Measurements from ENCODE around the gene RAPGEF5.

The RAPGEF5 gene

GRCh38 chr7:22343612-22344011 is 13.3 kb downstream of the RAPGEF5 start:
- DNase-seq: no peak

GRCh38 chr7:22343071-22343470 is 13.9 kb downstream of the RAPGEF5 start:
- DNase-seq: no peak

GRCh38 chr7:22339725-22340390 is 17.1 kb downstream of the RAPGEF5 start:
- DNase-seq: no peak

GRCh38 chr7:22338877-22339276 is 18.1 kb downstream of the RAPGEF5 start:
- DNase-seq: no peak

GRCh38 chr7:22338411-22338810 is 18.5 kb downstream of the RAPGEF5 start:
- no peak for DNase-seq

- peak; percentile 50 for DNase-seq
Measured at GRCh38 chr7:22333680-22334141, 23.2 kb downstream of the RAPGEF5 start.

GRCh38 chr7:22332461-22332870 is 24.5 kb downstream of the RAPGEF5 start:
- no peak for DNase-seq

- no peak for DNase-seq
Measured at GRCh38 chr7:22331704-22332103, 25.2 kb downstream of the RAPGEF5 start.

GRCh38 chr7:22330903-22331302 is 26.1 kb downstream of the RAPGEF5 start:
- no peak for DNase-seq

- DNase-seq: no peak
Measured at GRCh38 chr7:22329816-22330524, 27.0 kb downstream of the RAPGEF5 start.

- DNase-seq: no peak
Measured at GRCh38 chr7:22326181-22326580, 30.8 kb downstream of the RAPGEF5 start.

GRCh38 chr7:22325671-22326070 is 31.3 kb downstream of the RAPGEF5 start:
- DNase-seq: peak; percentile 84

- no peak for DNase-seq
Measured at GRCh38 chr7:22323714-22324113, 33.2 kb downstream of the RAPGEF5 start.

- no peak for DNase-seq
Measured at GRCh38 chr7:22320416-22320815, 36.5 kb downstream of the RAPGEF5 start.

GRCh38 chr7:22319424-22320403 is 37.2 kb downstream of the RAPGEF5 start:
- DNase-seq: peak; percentile 82

GRCh38 chr7:22318376-22318775 is 38.6 kb downstream of the RAPGEF5 start:
- no peak for DNase-seq

GRCh38 chr7:22317632-22318031 is 39.3 kb downstream of the RAPGEF5 start:
- no peak for DNase-seq

- no peak for DNase-seq
Measured at GRCh38 chr7:22316914-22317313, 40.0 kb downstream of the RAPGEF5 start.

- no peak for DNase-seq
Measured at GRCh38 chr7:22307816-22308215, 49.1 kb downstream of the RAPGEF5 start.

- no peak for DNase-seq
Measured at GRCh38 chr7:22305706-22306105, 51.2 kb downstream of the RAPGEF5 start.

GRCh38 chr7:22302951-22303423 is 54.0 kb downstream of the RAPGEF5 start:
- DNase-seq: no peak

- DNase-seq: no peak
Measured at GRCh38 chr7:22302193-22302592, 54.8 kb downstream of the RAPGEF5 start.

- no peak for DNase-seq
Measured at GRCh38 chr7:22301790-22302189, 55.2 kb downstream of the RAPGEF5 start.

Measured in NCI-H1105 treated with DMSO at 0.1 percent for 48 hours (cell line).